ENCODE results near the gene TMEM209.

DNA sequence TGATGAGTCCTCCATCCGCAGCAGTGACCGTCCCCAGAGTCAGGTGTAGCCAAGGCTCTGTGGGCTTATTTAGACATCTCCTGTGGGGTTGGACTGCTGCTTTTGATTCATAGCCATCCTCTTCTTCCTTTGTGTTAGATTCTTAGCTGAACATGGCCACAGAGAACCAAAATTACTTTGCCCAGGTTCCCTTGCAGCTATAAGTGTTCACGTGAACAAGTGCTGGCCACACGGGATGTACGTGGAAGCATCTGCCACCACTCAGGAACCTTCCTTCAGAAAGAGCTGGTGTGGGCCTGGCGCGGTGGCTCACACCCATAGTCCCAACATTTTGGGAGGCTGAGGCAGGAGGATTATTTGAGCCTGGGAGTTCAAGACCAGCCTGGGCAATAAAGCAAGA, 49.1 kb downstream of the TMEM209 start:
- TF ChIP-seq, protein P1, sequence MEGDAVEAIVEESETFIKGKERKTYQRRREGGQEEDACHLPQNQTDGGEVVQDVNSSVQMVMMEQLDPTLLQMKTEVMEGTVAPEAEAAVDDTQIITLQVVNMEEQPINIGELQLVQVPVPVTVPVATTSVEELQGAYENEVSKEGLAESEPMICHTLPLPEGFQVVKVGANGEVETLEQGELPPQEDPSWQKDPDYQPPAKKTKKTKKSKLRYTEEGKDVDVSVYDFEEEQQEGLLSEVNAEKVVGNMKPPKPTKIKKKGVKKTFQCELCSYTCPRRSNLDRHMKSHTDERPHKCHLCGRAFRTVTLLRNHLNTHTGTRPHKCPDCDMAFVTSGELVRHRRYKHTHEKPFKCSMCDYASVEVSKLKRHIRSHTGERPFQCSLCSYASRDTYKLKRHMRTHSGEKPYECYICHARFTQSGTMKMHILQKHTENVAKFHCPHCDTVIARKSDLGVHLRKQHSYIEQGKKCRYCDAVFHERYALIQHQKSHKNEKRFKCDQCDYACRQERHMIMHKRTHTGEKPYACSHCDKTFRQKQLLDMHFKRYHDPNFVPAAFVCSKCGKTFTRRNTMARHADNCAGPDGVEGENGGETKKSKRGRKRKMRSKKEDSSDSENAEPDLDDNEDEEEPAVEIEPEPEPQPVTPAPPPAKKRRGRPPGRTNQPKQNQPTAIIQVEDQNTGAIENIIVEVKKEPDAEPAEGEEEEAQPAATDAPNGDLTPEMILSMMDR (IDR thresholded peaks at IDR 0.05): no peak
- TF ChIP-seq POLR2A (IDR thresholded peaks at IDR 0.05): no peak

All from body of pancreas (tissue), 4 donors.